Muscle layer of duodenum (tissue), 2 donors: ENCODE data around the gene STX8.

Experiments used
- H3K27ac ChIP-seq: one replicate; pipeline ENCODE4 v1.7.0; 2013; ENCODE audit warnings: mild to moderate bottlenecking, low read length
- H3K27me3 ChIP-seq: one replicate; pipeline ENCODE4 v1.7.0; 2013; ENCODE audit warnings: low read depth, mild to moderate bottlenecking, control low read depth, low read length
- H3K36me3 ChIP-seq, 2 donors: one replicate each; pipeline ENCODE4 v1.7.0; 2013; ENCODE audit warnings: low read length in 2 of 2, control low read depth in 1 of 2, mild to moderate bottlenecking in 1 of 2; ENCODE audit not compliant: insufficient read depth in 2 of 2, control insufficient read depth in 1 of 2
- H3K4me1 ChIP-seq, 2 donors: one replicate each; pipeline ENCODE4 v1.7.0; 2013; ENCODE audit warnings: low read length in 2 of 2, mild to moderate bottlenecking in 2 of 2, control low read depth in 1 of 2, moderate library complexity in 1 of 2; ENCODE audit not compliant: insufficient read depth in 2 of 2, control insufficient read depth in 1 of 2
- H3K4me3 ChIP-seq, 2 donors: one replicate each; pipeline ENCODE4 v1.7.0; 2013; ENCODE audit warnings: low read length in 2 of 2, low read depth in 1 of 2, mild to moderate bottlenecking in 1 of 2
- H3K9me3 ChIP-seq, 2 donors: one replicate each; pipeline ENCODE4 v1.7.0; 2013; ENCODE audit warnings: low read length in 2 of 2, control low read depth in 1 of 2, mild to moderate bottlenecking in 1 of 2; ENCODE audit not compliant: control insufficient read depth in 1 of 2
- donor health status: healthy.

Gene STX8

DNA sequence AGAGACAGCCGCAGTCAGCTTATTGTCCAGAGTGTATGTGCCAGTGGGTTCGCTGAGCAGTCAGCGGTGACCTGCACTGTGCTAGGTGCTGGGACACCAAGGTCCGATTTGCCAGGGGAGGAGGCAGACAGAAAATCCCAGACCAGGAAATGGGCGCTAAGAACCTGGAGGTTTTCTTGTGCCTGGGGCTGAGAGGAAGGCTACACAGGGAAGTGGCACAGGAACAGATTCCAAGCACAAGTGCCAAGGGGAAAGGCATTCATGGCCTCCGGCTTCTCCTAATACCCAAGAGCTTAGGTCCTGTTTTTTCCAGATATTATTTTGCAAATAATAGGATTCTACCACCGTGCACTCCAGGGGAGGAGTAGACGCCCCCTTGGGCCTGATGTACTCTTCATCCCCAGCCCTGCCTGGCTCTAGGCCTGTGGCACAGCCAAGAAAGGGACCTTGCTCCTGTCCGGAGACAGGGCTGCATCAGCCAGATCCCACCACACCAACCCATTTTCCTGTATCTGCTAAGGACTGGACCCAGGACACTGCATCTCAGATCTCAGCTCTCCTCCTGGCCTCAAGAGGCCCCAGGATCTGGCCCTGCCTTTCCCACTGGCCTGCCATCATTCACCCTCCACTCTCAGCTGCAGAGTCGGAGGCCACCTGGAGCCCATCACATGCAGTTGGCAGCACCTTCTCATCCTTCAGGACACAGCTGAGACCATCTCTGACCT lies 367.1 kb downstream of the STX8 start:
- Histone ChIP-seq H3K27me3 (no peaks in the 10 kb centered on the region), H3K4me1 (peaks cover 9 to 17% of the 10 kb centered on the region in 2 donors), H3K27ac (no peak overlapping the region), H3K36me3 (no peaks in the 10 kb centered on the region), H3K9me3 (no peaks in the 10 kb centered on the region), H3K4me3 (no peak overlapping the region)

DNA sequence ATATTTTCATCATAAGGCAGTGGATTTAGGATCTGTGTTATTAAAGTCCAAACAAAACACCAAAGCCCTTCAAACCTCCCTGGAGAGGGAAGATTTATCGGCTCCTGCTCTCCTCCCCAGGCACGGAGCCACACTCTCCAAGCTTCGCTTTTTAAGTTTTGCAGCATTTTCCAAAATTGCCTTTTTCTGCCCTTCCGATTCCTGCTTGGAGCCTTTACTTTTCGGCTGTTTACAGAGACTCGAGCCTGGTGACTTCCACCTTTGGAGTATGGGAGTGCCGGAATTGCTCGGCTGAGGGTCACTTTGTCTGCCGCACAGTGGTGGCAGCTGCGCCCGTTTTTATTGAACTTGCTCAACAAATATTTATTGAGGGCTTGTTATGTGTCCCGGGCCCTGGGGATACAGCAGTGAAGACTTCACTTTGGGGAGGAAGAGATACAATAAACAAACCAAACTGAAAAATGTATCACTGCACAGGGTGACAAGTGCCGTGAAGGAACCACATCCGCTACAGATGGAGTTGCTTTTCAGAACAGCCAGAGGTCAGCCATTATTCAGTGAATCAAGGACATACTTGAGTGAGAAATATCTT lies 368.8 kb downstream of the STX8 start:
- Histone ChIP-seq H3K36me3 (no peaks in the 10 kb centered on the region), H3K4me1 (peaks cover 9 to 17% of the 10 kb centered on the region in 2 donors), H3K9me3 (no peaks in the 10 kb centered on the region), H3K27ac (peak overlapping the region; percentile 5), H3K4me3 (peak overlapping the region; percentile 20 to 30), H3K27me3 (no peaks in the 10 kb centered on the region)

DNA sequence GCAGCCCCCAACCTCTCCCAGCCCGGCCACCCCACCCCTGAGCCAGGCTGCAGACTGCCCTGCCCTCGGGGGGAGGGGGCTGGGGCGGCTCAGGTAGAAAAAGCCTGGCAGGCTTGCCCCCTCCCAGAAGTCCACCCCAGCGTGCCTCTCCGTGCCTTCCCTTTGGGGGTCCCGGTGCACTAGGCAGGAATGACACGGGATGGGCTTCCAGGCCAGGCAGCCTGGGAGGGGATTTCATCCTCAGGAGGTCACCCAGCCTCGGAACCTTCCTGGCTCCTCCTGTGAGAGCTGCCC lies 369.3 kb downstream of the STX8 start:
- H3K27ac ChIP-seq: no peak overlapping the region
- H3K36me3 ChIP-seq: no peaks in the 10 kb centered on the region
- no peaks in the 10 kb centered on the region for H3K9me3 ChIP-seq
- no peaks in the 10 kb centered on the region for H3K27me3 ChIP-seq
- H3K4me1 ChIP-seq: peaks cover 9 to 17% of the 10 kb centered on the region in 2 donors
- H3K4me3 ChIP-seq: peak overlapping the region; percentile 20 to 30

GRCh38 chr17:9205520-9206409 lies 369.9 kb downstream of the STX8 start:
- no peaks in the 10 kb centered on the region for H3K9me3 ChIP-seq
- H3K4me1 ChIP-seq: peaks cover 9 to 17% of the 10 kb centered on the region in 2 donors
- H3K27me3 ChIP-seq: no peaks in the 10 kb centered on the region
- no peak overlapping the region for H3K27ac ChIP-seq
- no peak overlapping the region for H3K4me3 ChIP-seq
- no peaks in the 10 kb centered on the region for H3K36me3 ChIP-seq

GRCh38 chr17:9204637-9205329 lies 370.8 kb downstream of the STX8 start:
- Histone ChIP-seq H3K27me3 (no peaks in the 10 kb centered on the region), H3K4me1 (peaks cover 9 to 17% of the 10 kb centered on the region in 2 donors), H3K36me3 (no peaks in the 10 kb centered on the region), H3K27ac (no peak overlapping the region), H3K9me3 (no peaks in the 10 kb centered on the region), H3K4me3 (no peak overlapping the region)

- Histone ChIP-seq H3K4me3 (no peak overlapping the region), H3K27me3 (no peaks in the 10 kb centered on the region), H3K9me3 (no peaks in the 10 kb centered on the region), H3K4me1 (peaks cover 9 to 17% of the 10 kb centered on the region in 2 donors), H3K36me3 (no peaks in the 10 kb centered on the region), H3K27ac (no peak overlapping the region)
Observed at GRCh38 chr17:9203771-9204425, 371.7 kb downstream of the STX8 start.

DNA sequence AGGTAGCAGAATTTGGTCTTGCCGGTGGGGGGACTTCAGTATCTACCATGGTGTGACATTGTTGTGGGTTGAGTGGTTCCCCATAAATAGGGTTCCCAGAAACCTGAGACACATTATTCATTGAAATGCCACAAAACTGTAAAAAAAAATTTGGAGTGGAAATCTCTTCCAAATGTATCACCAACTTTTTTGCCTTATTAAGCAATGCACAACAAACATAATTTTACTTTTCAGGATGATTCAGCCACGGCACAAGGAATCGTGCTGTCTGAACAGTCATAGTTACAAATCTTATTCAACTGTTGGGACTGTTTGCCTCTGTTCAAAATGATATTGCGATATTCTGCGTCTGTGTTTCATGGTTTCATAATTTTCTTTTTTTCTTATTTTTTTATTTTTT lies 373.1 kb downstream of the STX8 start:
- no peaks in the 10 kb centered on the region for H3K36me3 ChIP-seq
- H3K27ac ChIP-seq: no peak overlapping the region
- peaks cover 9 to 17% of the 10 kb centered on the region in 2 donors for H3K4me1 ChIP-seq
- no peaks in the 10 kb centered on the region for H3K9me3 ChIP-seq
- no peak overlapping the region for H3K4me3 ChIP-seq
- H3K27me3 ChIP-seq: no peaks in the 10 kb centered on the region

- Histone ChIP-seq H3K4me3 (no peak overlapping the region), H3K27ac (no peak overlapping the region)
Observed at GRCh38 chr17:9200699-9201359, 374.8 kb downstream of the STX8 start.

More at GRCh38 chr17:9200699-9201359, 374.8 kb downstream of the STX8 start:
- Histone ChIP-seq H3K9me3 (no peaks in the 10 kb centered on the region), H3K27me3 (no peaks in the 10 kb centered on the region), H3K36me3 (no peaks in the 10 kb centered on the region), H3K4me1 (peaks cover 0 to 13% of the 10 kb centered on the region in 2 donors)
